ENCODE results near the gene UCK1. TPM values are rescaled to one million over a fixed set of nuclear protein-coding genes. Genes with fewer than 3 reads are reported as not detected.

The UCK1 gene
- total and polyA plus RNA-seq, 2 of the 13 experiments (the other 11 are each of a cell fraction or from before 2014, with no cell fraction given), result 11.0 to 24.1 TPM

DNA sequence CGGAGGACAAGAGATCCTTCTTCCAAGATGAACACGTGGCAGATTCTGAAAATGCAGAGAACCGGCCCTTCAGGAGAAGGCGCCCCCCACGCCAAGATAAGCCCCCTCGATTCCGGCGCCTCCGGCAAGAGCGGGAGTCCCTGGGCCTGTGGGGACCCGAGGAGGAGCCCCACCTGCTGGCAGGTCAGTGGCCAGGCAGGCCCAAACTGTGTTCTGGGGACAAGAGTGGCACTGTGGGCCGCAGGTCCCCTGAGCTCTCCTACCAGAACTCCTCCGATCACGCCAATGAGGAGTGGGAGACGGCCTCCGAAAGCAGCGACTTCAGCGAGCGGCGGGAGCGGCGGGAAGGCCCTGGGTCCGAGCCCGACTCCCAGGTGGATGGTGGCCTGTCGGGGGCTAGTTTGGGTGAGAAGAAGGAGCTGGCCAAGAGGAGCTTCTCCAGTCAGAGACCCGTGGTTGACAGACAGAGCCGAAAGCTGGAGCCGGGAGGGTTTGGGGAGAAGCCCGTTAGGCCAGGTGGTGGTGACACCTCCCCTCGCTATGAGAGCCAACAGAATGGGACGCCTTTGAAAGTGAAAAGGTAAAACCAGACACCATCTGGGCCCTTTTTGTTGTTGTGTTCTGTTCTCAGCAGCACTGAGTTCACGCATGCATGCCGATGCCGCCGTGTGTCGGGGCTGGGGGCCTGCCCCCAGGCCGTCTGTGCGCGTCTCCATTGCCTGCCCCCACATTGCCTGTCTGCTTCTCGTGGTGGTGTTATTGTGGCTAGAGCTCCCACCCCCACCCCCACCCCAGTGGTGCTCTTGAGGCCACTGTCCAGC lies 54.9 kb downstream of the UCK1 start:
- intact Hi-C loops (cut with micrococcal nuclease; ENCODE audit: unreplicated experiment), result no loop called here
- FAIRE-seq, result no peak

More for the DNA sequence above, 54.9 kb downstream of the UCK1 start:
- H3K9me3 ChIP-seq (ENCODE audit: low read length), result no peaks in the 10 kb centered on the region
- no peaks in the 10 kb centered on the region for H3K27me3 ChIP-seq (ENCODE audit: control insufficient read depth in 1 of 2, insufficient read depth in 2 of 2, low read length in 2 of 2)
- peak; percentile 54 for ATAC-seq
- no peak overlapping the region for H3K4me2 ChIP-seq (ENCODE audit: low read depth, low read length)
- no peak overlapping the region for H3K27ac ChIP-seq (ENCODE audit: extremely low read length, insufficient read depth, low read length)
- peaks cover 55 to 90% of the 10 kb centered on the region in 2 experiments for H3K36me3 ChIP-seq (replicated peaks in 1 of 2; ENCODE audit: control insufficient read depth in 1 of 2, insufficient read depth in 2 of 2, low read length in 2 of 2)
- H3K79me2 ChIP-seq (ENCODE audit: insufficient read depth, low read length), result no peaks in the 10 kb centered on the region
- in situ Hi-C loops (cut with HindIII; ENCODE audit: extremely low pct_ligation_motif_present, low pct_unique_long_range_greater_than_20kb), result loop anchor here (5.0 kb wide), 1 partner anchor 109 kb away; no protein-coding TSS in a partner anchor
- ChIA-PET CTCF (ENCODE audit: low intra/inter-chr PET ratio, low total read pairs) (no interaction called here), POLR2A (no interaction called here)
- no peak for DNase-seq (ENCODE audit: low spot score)
- H2AFZ ChIP-seq (ENCODE audit: low read length), result no peak overlapping the region
- H4K20me1 ChIP-seq (ENCODE audit: insufficient read depth, low read length), result peaks cover 39% of the 10 kb centered on the region
- H3K4me3 ChIP-seq (replicated peaks in 1 of 3; ENCODE audit: insufficient read depth in 1 of 3, low read depth in 2 of 3, low read length in 3 of 3), result no peak overlapping the region
- no peak for TF ChIP-seq ZBTB1 (CRISPR knock-in tag; IDR thresholded peaks at IDR 0.05; ENCODE audit: borderline replicate concordance)
- TF ChIP-seq SALL2 (CRISPR knock-in tag; IDR thresholded peaks at IDR 0.05), result no peak
- TF ChIP-seq AGO2 (optimal IDR thresholded peaks at IDR 0.05; ENCODE audit: low read depth, low read length), result peak; percentile 59
- no peak for TF ChIP-seq ETV5 (CRISPR knock-in tag; IDR thresholded peaks at IDR 0.05; ENCODE audit: borderline replicate concordance)
- TF ChIP-seq ZBTB38 (CRISPR knock-in tag; IDR thresholded peaks at IDR 0.05), result 0 out of 2 replicates have a peak, but pooled peaks have one; percentile 26
- TF ChIP-seq STAG1 (CRISPR knock-in tag; IDR thresholded peaks at IDR 0.05), result peak; percentile 42
- no peak for TF ChIP-seq BRD4 (CRISPR knock-in tag; IDR thresholded peaks at IDR 0.05)
- TF ChIP-seq CTCF (CRISPR knock-in tag; IDR thresholded peaks at IDR 0.05), result peak; percentile 56
- TF ChIP-seq ZNF556 (CRISPR knock-in tag; IDR thresholded peaks at IDR 0.05; ENCODE audit: borderline replicate concordance), result no peak
- no peak for TF ChIP-seq MTA1 (CRISPR knock-in tag; IDR thresholded peaks at IDR 0.05; ENCODE audit: borderline replicate concordance)
- WGBS (ENCODE audit: low lambda C conversion rate), result 95% methylated on average over 27 of the region's 40 CpGs
- peaks cover 15% of the 10 kb centered on the region for H3K4me1 ChIP-seq (ENCODE audit: insufficient read depth, low read length)
- H3K9ac ChIP-seq (ENCODE audit: insufficient read depth, low read depth, low read length), result no peak overlapping the region
- no TSS peak for BruUV-seq (replicated peaks)

All from HepG2 (cell line).